Measurements from ENCODE around the gene ATG9B.

GRCh38 chr7:150966002-150966401, 58.3 kb downstream of the ATG9B start:
- TF ChIP-seq CTCF (IDR thresholded peaks at IDR 0.05) (no peak), POLR2AphosphoS5 (IDR thresholded peaks at IDR 0.05) (no peak)
